HepG2 (cell line): ENCODE data around the gene HTR1D.

ENCODE experiments used
- FOXK2 ChIP-seq: fragments of 450-650 bp; IDR thresholded peaks from 2 replicates; pipeline ENCODE4 v1.6.1; 2016
- HNRNPUL1 ChIP-seq: fragments of 200-400 bp; formaldehyde crosslinking; IDR thresholded peaks from 2 replicates; pipeline ENCODE4 v1.6.1; 2017; ENCODE audit warnings: low read depth, mild to moderate bottlenecking, low read length, moderate library complexity
- ZNF720 ChIP-seq: sonication (generic); formaldehyde crosslinking; IDR thresholded peaks from 2 replicates; pipeline ENCODE4 v1.4.0; 2020; ENCODE audit warnings: missing genetic modification reagents
- ZNF878 ChIP-seq: sonication (generic); formaldehyde crosslinking; IDR thresholded peaks from 2 replicates; pipeline ENCODE4 v1.8.1; 2023; ENCODE audit warnings: mild to moderate bottlenecking, missing genetic modification reagents, moderate library complexity
- ZSCAN31 ChIP-seq: sonication (generic); formaldehyde crosslinking; IDR thresholded peaks from 2 replicates; pipeline ENCODE4 v1.5.0; 2020; ENCODE audit warnings: low read depth, mild to moderate bottlenecking, missing genetic modification reagents
- TF ChIP-seq, protein P1 (sequence below): sonication (generic); formaldehyde crosslinking; IDR thresholded peaks from 2 replicates; pipeline ENCODE4 v1.5.0; 2020; ENCODE audit warnings: mild to moderate bottlenecking, missing genetic modification reagents, moderate library complexity
- TF ChIP-seq, protein P2 (sequence below): sonication (generic); formaldehyde crosslinking; IDR thresholded peaks from 2 replicates; pipeline ENCODE4 v1.5.0; 2020; ENCODE audit warnings: mild to moderate bottlenecking, missing genetic modification reagents, borderline replicate concordance

DNA sequence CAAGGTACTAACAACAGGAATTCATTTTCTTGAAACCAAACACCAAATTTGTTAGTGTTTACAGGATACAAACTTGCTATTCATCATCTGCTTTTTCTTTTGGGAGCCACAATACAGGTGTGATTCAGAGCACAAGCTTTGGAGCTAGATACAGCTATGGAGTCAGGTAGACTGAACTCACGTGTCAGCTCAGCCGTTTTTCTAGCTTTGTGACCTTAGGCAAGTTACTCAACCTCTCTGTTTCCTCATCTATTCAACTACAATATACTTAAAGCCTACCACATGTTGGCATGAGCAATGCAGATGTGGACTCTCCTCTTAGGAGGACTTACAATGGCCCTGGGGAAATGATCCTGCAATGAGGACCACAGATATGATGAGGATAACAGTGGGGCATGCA is 6.3 kb downstream of the HTR1D start:
- TF ChIP-seq ZNF878 (CRISPR knock-in tag) (no peak), HNRNPUL1 (no peak), ZSCAN31 (CRISPR knock-in tag) (no peak), ZNF720 (CRISPR knock-in tag) (no peak), FOXK2 (no peak)
- TF ChIP-seq, protein P1, sequence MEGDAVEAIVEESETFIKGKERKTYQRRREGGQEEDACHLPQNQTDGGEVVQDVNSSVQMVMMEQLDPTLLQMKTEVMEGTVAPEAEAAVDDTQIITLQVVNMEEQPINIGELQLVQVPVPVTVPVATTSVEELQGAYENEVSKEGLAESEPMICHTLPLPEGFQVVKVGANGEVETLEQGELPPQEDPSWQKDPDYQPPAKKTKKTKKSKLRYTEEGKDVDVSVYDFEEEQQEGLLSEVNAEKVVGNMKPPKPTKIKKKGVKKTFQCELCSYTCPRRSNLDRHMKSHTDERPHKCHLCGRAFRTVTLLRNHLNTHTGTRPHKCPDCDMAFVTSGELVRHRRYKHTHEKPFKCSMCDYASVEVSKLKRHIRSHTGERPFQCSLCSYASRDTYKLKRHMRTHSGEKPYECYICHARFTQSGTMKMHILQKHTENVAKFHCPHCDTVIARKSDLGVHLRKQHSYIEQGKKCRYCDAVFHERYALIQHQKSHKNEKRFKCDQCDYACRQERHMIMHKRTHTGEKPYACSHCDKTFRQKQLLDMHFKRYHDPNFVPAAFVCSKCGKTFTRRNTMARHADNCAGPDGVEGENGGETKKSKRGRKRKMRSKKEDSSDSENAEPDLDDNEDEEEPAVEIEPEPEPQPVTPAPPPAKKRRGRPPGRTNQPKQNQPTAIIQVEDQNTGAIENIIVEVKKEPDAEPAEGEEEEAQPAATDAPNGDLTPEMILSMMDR (CRISPR knock-in tag): no peak
- TF ChIP-seq, protein P2, sequence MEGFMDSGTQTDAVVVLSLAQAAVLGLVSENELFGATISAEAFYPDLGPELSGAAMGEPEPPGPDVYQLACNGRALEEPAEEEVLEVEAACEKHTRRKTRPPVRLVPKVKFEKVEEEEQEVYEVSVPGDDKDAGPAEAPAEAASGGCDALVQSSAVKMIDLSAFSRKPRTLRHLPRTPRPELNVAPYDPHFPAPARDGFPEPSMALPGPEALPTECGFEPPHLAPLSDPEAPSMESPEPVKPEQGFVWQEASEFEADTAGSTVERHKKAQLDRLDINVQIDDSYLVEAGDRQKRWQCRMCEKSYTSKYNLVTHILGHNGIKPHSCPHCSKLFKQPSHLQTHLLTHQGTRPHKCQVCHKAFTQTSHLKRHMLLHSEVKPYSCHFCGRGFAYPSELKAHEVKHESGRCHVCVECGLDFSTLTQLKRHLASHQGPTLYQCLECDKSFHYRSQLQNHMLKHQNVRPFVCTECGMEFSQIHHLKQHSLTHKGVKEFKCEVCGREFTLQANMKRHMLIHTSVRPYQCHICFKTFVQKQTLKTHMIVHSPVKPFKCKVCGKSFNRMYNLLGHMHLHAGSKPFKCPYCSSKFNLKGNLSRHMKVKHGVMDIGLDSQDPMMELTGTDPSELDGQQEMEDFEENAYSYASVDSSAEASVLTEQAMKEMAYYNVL: no peak
